ENCODE results near the gene B3GLCT.

GRCh38 chr13:31182987-31183386 lies 16.8 kb upstream of the B3GLCT start:
- TF ChIP-seq EZH2 (IDR thresholded peaks at IDR 0.05) (no peak), POLR2AphosphoS5 (IDR thresholded peaks at IDR 0.05; ENCODE audit: borderline replicate concordance, low read depth, low read length) (no peak)

Data from SK-N-MC (cell line).